ENCODE measurements around the gene CD226.
"Not testable (repeated sequence)": the region's sequence is repeated elsewhere in the genome, so short reads cannot be mapped to it uniquely, and the experiment has no call there.

CD226 gene

GRCh38 chr18:69956057-69956456 lies 8.4 kb upstream of the CD226 start:
- no peak for DNase-seq

DNA sequence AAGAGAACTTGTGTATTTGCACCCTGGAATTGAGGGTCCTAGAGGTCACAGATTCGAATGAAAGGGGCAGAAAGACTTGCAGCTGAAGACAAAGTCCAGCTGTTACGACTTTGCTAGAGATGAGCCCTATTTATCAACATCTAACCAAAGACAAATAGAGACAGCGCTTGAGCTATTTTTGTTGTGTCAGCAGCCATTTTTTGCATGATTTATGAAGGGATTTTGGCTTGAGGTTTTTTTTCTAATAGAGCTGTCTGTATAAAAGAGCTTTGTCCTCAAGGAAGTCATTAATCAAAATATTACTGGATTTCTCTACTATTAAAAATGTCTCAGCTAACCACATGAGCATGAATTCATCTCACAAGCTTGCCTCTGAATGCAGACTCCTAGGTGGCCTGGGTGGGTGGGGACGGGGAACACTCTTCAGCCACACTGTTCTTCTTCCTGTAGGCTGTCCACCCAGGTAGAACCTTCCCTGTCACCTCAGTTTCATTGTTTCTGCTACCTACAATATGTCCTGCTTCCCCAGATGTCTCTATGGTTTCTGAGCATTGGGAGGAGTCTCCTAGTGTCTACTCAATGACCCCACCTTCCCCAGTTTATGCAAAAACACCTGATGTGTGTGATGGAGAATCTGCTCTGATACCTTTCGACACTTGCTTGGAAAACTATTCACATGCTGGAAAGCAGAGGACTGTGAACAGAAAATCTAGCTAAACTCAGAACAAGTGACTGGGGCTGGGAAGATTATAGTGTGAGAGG lies 7.2 kb upstream of the CD226 start:
- no peak for DNase-seq

- DNase-seq = no peak
Observed at GRCh38 chr18:69953191-69953590, 5.5 kb upstream of the CD226 start.

- DNase-seq = no peak
Observed at GRCh38 chr18:69951182-69951581, 3.5 kb upstream of the CD226 start.

DNA sequence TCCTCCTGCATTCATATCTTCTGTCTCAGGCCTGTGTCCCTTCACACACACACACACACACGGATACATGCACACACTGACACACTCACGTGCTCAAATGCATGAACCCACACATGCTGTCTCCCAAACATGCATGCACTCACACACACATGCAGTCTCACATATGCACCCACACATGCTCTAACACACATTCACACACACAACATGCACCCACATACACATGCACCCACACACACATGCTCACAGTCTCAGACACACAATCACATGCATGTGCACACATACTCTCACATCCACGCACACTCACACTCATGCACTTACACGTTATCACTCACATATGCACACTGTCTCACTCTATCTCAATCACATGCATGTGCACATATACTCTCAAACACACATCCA lies 1.9 kb upstream of the CD226 start:
- DNase-seq = no peak

DNA sequence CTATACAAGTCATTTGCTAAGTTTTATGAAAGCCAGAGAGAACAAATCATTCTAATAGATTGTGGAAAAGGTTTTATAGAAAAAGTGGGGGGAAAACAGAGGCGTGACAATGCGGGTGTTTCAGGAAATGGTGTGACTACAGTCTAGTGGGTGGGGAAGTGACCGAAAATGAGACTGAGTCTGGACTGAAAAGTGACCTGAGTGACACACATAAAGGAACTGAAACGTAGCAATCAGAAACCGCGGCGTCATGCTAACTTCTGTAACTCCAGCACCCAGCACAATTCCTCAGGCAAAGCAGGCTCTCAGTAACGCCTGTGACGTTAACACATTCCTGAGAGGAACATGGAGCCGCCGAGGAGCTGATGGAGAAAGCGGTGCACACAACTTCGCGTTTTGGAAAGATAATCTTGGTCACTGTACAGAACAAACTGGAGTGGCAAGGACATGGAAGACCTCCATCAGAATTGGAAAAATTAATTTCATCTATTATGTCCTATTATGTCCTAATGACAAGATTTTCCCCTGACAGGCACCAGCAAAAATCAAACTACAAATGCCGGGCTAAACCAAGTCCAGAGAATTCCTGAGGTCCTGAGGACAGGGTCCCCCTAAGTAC lies 1.4 kb upstream of the CD226 start:
- no peak for DNase-seq

DNA sequence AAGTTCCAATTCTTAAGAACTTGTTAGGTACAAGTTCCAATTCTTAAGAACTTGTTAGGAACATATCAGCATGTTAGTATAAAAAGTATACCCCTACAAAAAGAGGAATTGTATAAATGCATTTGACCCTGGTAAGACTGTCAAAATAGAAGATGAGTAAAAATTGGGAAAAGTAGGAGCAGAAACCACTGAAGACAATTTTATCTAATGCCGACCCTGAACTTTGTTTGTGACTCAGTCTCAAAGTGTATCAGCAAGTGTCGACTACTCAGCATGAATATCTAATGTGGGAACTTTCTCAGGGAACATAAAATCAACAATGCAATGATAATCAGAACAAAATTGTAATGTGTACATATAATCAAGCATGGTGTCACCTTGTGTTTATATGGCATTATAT lies 583 bp upstream of the CD226 start:
- no peak for DNase-seq

- DNase-seq = no peak
Observed at GRCh38 chr18:69946608-69947155, 991 bp downstream of the CD226 start.

- no peak for DNase-seq
Observed at GRCh38 chr18:69945220-69946114, 2.2 kb downstream of the CD226 start.

DNA sequence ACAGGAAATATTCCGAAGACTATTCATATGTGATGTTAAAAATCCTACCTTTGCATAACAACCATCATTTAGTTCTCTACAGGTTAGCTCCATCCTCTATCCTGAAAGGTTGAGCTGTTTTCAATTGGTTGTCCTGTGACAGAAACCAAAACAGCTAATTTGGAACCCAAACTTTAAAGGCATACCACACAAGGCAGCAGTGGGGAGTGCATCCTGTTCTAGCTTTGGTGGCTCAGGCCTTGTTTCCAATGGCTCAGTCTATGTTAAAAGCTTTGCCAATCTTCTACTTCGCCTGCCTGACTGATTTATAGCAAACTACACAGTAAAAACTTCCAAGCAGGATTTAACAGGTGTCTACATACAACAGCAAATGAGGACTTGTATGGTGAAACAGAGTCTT lies 3.2 kb downstream of the CD226 start:
- no peak for DNase-seq

- no peak for DNase-seq
Observed at GRCh38 chr18:69943021-69943420, 4.7 kb downstream of the CD226 start.

- DNase-seq = no peak
Observed at GRCh38 chr18:69941183-69941582, 6.5 kb downstream of the CD226 start.

DNA sequence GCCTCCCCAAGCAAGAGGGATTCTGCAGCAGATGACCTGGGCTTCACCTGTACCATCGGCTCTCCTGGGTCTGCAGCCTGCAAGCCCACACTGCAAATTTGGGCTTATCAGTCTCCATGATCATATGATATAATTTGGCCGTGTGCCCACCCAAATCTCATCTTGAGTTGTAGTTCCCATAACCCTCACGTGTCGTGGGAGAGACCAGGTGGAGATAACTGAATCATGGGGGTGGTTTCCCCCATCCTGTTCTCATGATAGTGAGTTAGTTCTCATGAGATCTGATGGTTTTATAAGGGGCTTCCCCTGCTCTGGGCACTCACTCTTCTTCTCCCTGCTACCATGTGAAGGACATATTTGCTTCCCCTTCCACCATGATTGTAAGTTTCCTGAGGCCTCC lies 7.9 kb downstream of the CD226 start:
- not testable (repeated sequence) for DNase-seq

- no peak for DNase-seq
Observed at GRCh38 chr18:69936191-69936558, 11.5 kb downstream of the CD226 start.

- no peak for DNase-seq
Observed at GRCh38 chr18:69935319-69936190, 12.1 kb downstream of the CD226 start.

DNA sequence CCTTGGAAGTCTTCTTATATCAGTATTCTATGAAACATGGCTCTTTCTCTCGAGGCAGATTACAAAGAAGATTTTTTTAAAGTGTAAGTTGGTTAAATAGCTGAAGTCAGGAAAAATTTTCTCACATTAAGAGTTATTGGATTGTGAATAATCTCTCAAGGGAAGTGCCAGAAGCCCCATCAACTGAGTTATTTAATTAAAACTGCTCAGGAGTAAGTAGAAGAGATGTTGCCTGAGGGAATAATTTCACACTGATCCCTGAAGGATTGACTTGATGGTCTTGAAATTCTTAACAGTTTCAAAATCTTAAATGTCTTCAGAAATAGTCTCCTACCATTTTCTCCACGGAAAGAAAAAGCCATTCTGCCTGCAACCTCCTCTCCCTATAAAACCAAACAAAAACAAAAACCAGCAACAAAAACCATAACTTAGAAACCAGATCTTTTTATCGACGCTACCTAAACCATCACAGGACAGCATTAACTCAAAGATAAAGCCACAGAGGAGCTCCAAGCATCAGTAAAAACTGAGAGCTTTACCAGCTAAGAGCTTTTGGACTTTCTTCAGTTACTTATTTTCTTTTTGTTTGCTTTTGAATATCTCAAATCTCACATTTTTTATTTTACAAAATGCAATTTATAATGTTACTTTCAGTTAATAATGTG lies 12.9 kb downstream of the CD226 start:
- no peak for DNase-seq

DNA sequence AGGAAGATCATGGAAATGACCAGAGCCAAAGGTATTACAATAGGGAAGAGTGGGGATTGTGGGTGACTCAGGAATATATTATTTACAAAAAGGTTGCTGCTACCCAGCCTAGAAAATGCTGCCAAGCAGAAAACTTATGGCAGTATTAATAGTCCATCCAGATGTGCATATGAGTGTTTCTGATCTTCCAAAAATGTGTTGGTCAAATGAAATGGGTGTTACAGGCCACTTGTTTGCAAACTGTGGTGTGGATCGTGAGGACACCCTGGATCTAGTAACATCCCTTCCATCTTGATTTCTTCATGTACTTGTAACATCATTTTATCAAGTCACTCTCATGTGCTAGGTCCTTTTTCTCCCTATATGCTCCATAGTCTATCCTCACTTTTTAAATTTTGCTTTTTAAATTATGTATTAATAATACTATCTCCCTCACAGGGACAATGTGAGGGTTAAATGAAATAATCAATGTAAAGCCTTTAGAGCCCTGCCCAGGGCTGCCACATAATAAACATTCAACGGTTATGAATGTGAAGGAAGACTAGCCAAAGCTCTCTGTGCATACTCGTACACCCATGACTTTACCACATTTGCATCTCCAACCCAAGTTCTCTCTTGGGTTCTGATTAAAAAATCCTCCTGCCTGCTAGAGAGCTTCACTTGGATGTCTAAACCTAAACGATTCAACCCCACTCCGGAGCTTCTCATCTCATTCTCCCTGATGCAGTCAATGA lies 18.5 kb downstream of the CD226 start:
- DNase-seq = no peak

DNA sequence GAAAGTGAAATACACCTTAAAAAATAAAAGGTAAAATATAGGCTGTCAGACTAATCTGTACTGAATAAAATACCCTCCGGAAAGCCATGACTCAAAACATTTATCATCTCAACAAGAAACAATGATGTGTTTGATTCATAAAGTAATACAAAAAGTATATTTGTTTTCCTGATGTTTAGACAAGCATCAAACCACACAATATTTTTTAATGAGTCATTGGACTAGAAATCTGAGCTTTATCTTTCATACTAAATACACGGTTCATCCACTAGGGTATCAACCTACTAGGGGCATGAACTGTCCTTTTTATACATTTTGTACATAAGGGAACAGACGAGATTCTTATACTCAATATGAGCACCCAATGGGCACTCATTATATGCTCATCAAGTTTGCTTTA lies 31.3 kb downstream of the CD226 start:
- DNase-seq = no peak

- no peak for DNase-seq
Observed at GRCh38 chr18:69908838-69909237, 38.8 kb downstream of the CD226 start.

- DNase-seq = no peak
Observed at GRCh38 chr18:69906765-69907164, 40.9 kb downstream of the CD226 start.

- no peak for DNase-seq
Observed at GRCh38 chr18:69900941-69901340, 46.7 kb downstream of the CD226 start.
